Activated CD8-positive, alpha-beta T cell treated with anti-CD3 and anti-CD28 coated beads, Interleukin-2, amount 10 ng/mL, durations not matched to agents 7 days and 5 days (primary cell): ENCODE results near the gene TOP1. TPM values are rescaled to one million over a fixed set of nuclear protein-coding genes. Genes with fewer than 3 reads are reported as not detected.

ENCODE experiments used
- ATAC-seq: fragments of 150-1000 bp; cut with Tn5 transposase; one replicate; pipeline ENCODE4 v1.10.0; 2021; ENCODE audit warnings: moderate library complexity
- CTCF ChIA-PET: fragments of 350-600 bp; sonication (Branson Sonifier 250); formaldehyde crosslinking; loops from one replicate; lab custom pipeline; 2021; ENCODE audit warnings: antibody characterized with exemption; lab: Charles Lee
- POLR2A ChIA-PET: fragments of 350-600 bp; sonication (Branson Sonifier 250); formaldehyde crosslinking; loops from one replicate; lab custom pipeline; 2021; ENCODE audit warnings: antibody characterized with exemption; lab: Charles Lee
- DNase-seq: peaks from one replicate; pipeline ENCODE4 v3.0.0-alpha.2; 2020
- H3K27ac Mint-ChIP-seq: one replicate; pipeline ENCODE4 v1.8.0; 2021; ENCODE audit warnings: mild to moderate bottlenecking, mixed read lengths
- H3K27me3 Mint-ChIP-seq: one replicate; pipeline ENCODE4 v1.8.0; 2021; ENCODE audit warnings: low read depth, mixed read lengths
- H3K36me3 Mint-ChIP-seq: one replicate; pipeline ENCODE4 v1.8.0; 2021; ENCODE audit warnings: low read depth, mixed read lengths
- H3K4me1 Mint-ChIP-seq: one replicate; pipeline ENCODE4 v1.8.0; 2021; ENCODE audit warnings: low read depth, mixed read lengths
- H3K4me3 Mint-ChIP-seq: one replicate; pipeline ENCODE4 v1.8.0; 2021; ENCODE audit warnings: mild to moderate bottlenecking, mixed read lengths
- H3K9me3 Mint-ChIP-seq: one replicate; pipeline ENCODE4 v1.8.0; 2022; ENCODE audit warnings: mixed read lengths; ENCODE audit not compliant: insufficient read depth
- total RNA-seq, 2 experiments: library from RNA; stranded (reverse); gene quantifications; one replicate each; pipeline ENCODE4 v1.2.3, GENCODE V29; 2021

TOP1 gene
- total RNA-seq, 2 experiments from 2014 or later, result 89.1 to 91.5 TPM

GRCh38 chr20:41035207-41035606 is 6.6 kb downstream of the TOP1 start:
- Mint-ChIP-seq H3K27ac (no peak overlapping the region), H3K4me3 (no peak overlapping the region), H3K9me3 (no peaks in the 10 kb centered on the region), H3K27me3 (no peaks in the 10 kb centered on the region), H3K4me1 (peaks cover 90% of the 10 kb centered on the region), H3K36me3 (peaks cover 85% of the 10 kb centered on the region)
- no peak for DNase-seq
- no peak for ATAC-seq
- POLR2A ChIA-PET, result interaction anchor here (1.3 kb wide), 1 partner anchor 11 kb away, joined by 7 read pairs; no protein-coding TSS in a partner anchor
- CTCF ChIA-PET, result interaction anchor here (1.1 to 2.6 kb wide), 5 partner anchors 12 to 60 kb away, joined by 3 to 12 read pairs (median 4); no protein-coding TSS in a partner anchor

GRCh38 chr20:41037179-41037578 is 8.6 kb downstream of the TOP1 start:
- Mint-ChIP-seq H3K4me1 (peaks cover 90% of the 10 kb centered on the region), H3K9me3 (no peaks in the 10 kb centered on the region), H3K4me3 (no peak overlapping the region), H3K27me3 (no peaks in the 10 kb centered on the region), H3K27ac (no peak overlapping the region), H3K36me3 (peaks cover 71% of the 10 kb centered on the region)
- ATAC-seq (no peak), DNase-seq (no peak)
- CTCF ChIA-PET, result interaction anchor here (2.9 to 6.4 kb wide), 2 partner anchors 10 to 47 kb away, joined by 14 to 60 read pairs; no protein-coding TSS in a partner anchor
- POLR2A ChIA-PET, result interaction anchor here (1.1 kb wide), 1 partner anchor 11 kb away, joined by 3 read pairs; no protein-coding TSS in a partner anchor

GRCh38 chr20:41038149-41038877 is 9.7 kb downstream of the TOP1 start:
- ChIA-PET CTCF (interaction anchor here (1.4 to 6.4 kb wide), 5 partner anchors 9 to 97 kb away, joined by 3 to 60 read pairs (median 7); no protein-coding TSS in a partner anchor), POLR2A (interaction anchor here (1.0 to 1.4 kb wide), 3 partner anchors 9 to 29 kb away, joined by 3 to 4 read pairs (median 3); no protein-coding TSS in a partner anchor)
- Mint-ChIP-seq H3K4me3 (no peak overlapping the region), H3K36me3 (peaks cover 68% of the 10 kb centered on the region), H3K9me3 (no peaks in the 10 kb centered on the region), H3K27ac (peak overlapping the region; percentile 41), H3K4me1 (peaks cover 90% of the 10 kb centered on the region), H3K27me3 (no peaks in the 10 kb centered on the region)
- no peak for ATAC-seq
- no peak for DNase-seq

- ChIA-PET CTCF (interaction anchor here (1.4 to 6.4 kb wide), 5 partner anchors 8 to 97 kb away, joined by 3 to 60 read pairs (median 7); no protein-coding TSS in a partner anchor), POLR2A (interaction anchor here (1.4 to 2.7 kb wide), 2 partner anchors 8 to 28 kb away, joined by 4 to 8 read pairs; no protein-coding TSS in a partner anchor)
- H3K9me3 Mint-ChIP-seq, result no peaks in the 10 kb centered on the region
- no peak overlapping the region for H3K4me3 Mint-ChIP-seq
- peak overlapping the region; percentile 41 for H3K27ac Mint-ChIP-seq
- DNase-seq, result no peak
- ATAC-seq, result no peak
- peaks cover 67% of the 10 kb centered on the region for H3K36me3 Mint-ChIP-seq
- peaks cover 89% of the 10 kb centered on the region for H3K4me1 Mint-ChIP-seq
- H3K27me3 Mint-ChIP-seq, result no peaks in the 10 kb centered on the region
These were observed 10.3 kb downstream of the TOP1 start for GRCh38 chr20:41038878-41039404.

- Mint-ChIP-seq H3K4me1 (peaks cover 82% of the 10 kb centered on the region), H3K27me3 (no peaks in the 10 kb centered on the region), H3K9me3 (no peaks in the 10 kb centered on the region), H3K36me3 (peaks cover 55% of the 10 kb centered on the region), H3K4me3 (peak overlapping the region; percentile 47), H3K27ac (peak overlapping the region; percentile 77)
- ChIA-PET CTCF (interaction anchor here (0.7 to 6.4 kb wide), 8 partner anchors 9 to 95 kb away, joined by 3 to 60 read pairs (median 5); no protein-coding TSS in a partner anchor), POLR2A (interaction anchor here (2.7 kb wide), 1 partner anchor 10 kb away, joined by 8 read pairs; no protein-coding TSS in a partner anchor)
- peak; percentile 51 for DNase-seq
- ATAC-seq, result peak; percentile 84
These were observed 12.2 kb downstream of the TOP1 start for GRCh38 chr20:41040855-41041254.

- no peak overlapping the region for H3K4me3 Mint-ChIP-seq
These were observed 13.1 kb downstream of the TOP1 start for GRCh38 chr20:41041693-41042092.

GRCh38 chr20:41044409-41045062 is 15.9 kb downstream of the TOP1 start:
- POLR2A ChIA-PET, result no interaction called here
- DNase-seq (no peak), ATAC-seq (no peak)
- H3K9me3 Mint-ChIP-seq, result no peaks in the 10 kb centered on the region
- CTCF ChIA-PET, result interaction anchor here (2.1 to 10.4 kb wide), 3 partner anchors 14 to 55 kb away, joined by 7 to 141 read pairs (median 31); partner anchors contain the start of gene TOP1
- peaks cover 33% of the 10 kb centered on the region for H3K36me3 Mint-ChIP-seq
- H3K4me3 Mint-ChIP-seq, result no peak overlapping the region
- no peak overlapping the region for H3K27ac Mint-ChIP-seq
- peaks cover 90% of the 10 kb centered on the region for H3K4me1 Mint-ChIP-seq
- H3K27me3 Mint-ChIP-seq, result no peaks in the 10 kb centered on the region

More at GRCh38 chr20:41041693-41042092, 13.1 kb downstream of the TOP1 start:
- ATAC-seq (no peak), DNase-seq (no peak)
- ChIA-PET CTCF (interaction anchor here (0.9 to 6.4 kb wide), 3 partner anchors 11 to 51 kb away, joined by 3 to 60 read pairs (median 3); no protein-coding TSS in a partner anchor), POLR2A (interaction anchor here (2.7 kb wide), 1 partner anchor 11 kb away, joined by 8 read pairs; no protein-coding TSS in a partner anchor)
- H3K9me3 Mint-ChIP-seq, result no peaks in the 10 kb centered on the region
- H3K27me3 Mint-ChIP-seq, result no peaks in the 10 kb centered on the region
- no peak overlapping the region for H3K27ac Mint-ChIP-seq
- peaks cover 46% of the 10 kb centered on the region for H3K36me3 Mint-ChIP-seq
- peaks cover 83% of the 10 kb centered on the region for H3K4me1 Mint-ChIP-seq

- Mint-ChIP-seq H3K9me3 (no peaks in the 10 kb centered on the region), H3K4me3 (no peak overlapping the region), H3K27ac (no peak overlapping the region), H3K4me1 (peaks cover 90% of the 10 kb centered on the region), H3K36me3 (peaks cover 36% of the 10 kb centered on the region), H3K27me3 (no peaks in the 10 kb centered on the region)
- POLR2A ChIA-PET, result interaction anchor here (0.9 to 1.8 kb wide), 3 partner anchors 10 to 14 kb away, joined by 3 to 7 read pairs (median 3); no protein-coding TSS in a partner anchor
- DNase-seq (no peak), ATAC-seq (no peak)
- CTCF ChIA-PET, result interaction anchor here (0.8 to 10.4 kb wide), 11 partner anchors 11 to 89 kb away, joined by 3 to 141 read pairs (median 5); partner anchors contain the start of gene TOP1
These were observed 17.0 kb downstream of the TOP1 start for GRCh38 chr20:41045671-41046070.

GRCh38 chr20:41046716-41047115 is 18.1 kb downstream of the TOP1 start:
- CTCF ChIA-PET, result interaction anchor here (0.8 to 10.4 kb wide), 13 partner anchors 8 to 89 kb away, joined by 3 to 141 read pairs (median 5); partner anchors contain the start of gene TOP1
- POLR2A ChIA-PET, result interaction anchor here (0.5 to 1.8 kb wide), 4 partner anchors 11 to 89 kb away, joined by 3 to 7 read pairs (median 3); no protein-coding TSS in a partner anchor
- peaks cover 90% of the 10 kb centered on the region for H3K4me1 Mint-ChIP-seq
- H3K27me3 Mint-ChIP-seq, result no peaks in the 10 kb centered on the region
- peaks cover 35% of the 10 kb centered on the region for H3K36me3 Mint-ChIP-seq
- DNase-seq, result no peak
- H3K4me3 Mint-ChIP-seq, result no peak overlapping the region
- ATAC-seq, result peak; percentile 38
- no peak overlapping the region for H3K27ac Mint-ChIP-seq
- no peaks in the 10 kb centered on the region for H3K9me3 Mint-ChIP-seq

GRCh38 chr20:41047279-41047974 is 18.8 kb downstream of the TOP1 start:
- H3K4me3 Mint-ChIP-seq, result peak overlapping the region; percentile 77
- CTCF ChIA-PET, result interaction anchor here (0.8 to 10.4 kb wide), 14 partner anchors 9 to 88 kb away, joined by 3 to 141 read pairs (median 8); partner anchors contain the start of gene TOP1
- ATAC-seq (peak; percentile 28), DNase-seq (no peak)
- POLR2A ChIA-PET, result interaction anchor here (0.6 to 1.8 kb wide), 4 partner anchors 10 to 110 kb away, joined by 3 to 7 read pairs (median 4); no protein-coding TSS in a partner anchor
- peaks cover 90% of the 10 kb centered on the region for H3K4me1 Mint-ChIP-seq
- H3K9me3 Mint-ChIP-seq, result no peaks in the 10 kb centered on the region
- peaks cover 32% of the 10 kb centered on the region for H3K36me3 Mint-ChIP-seq
- H3K27me3 Mint-ChIP-seq, result no peaks in the 10 kb centered on the region
- H3K27ac Mint-ChIP-seq, result peak overlapping the region; percentile 89
